ENCODE measurements around the gene DYSF. TPM values are rescaled to one million over a fixed set of nuclear protein-coding genes. Genes with fewer than 3 reads are reported as not detected.

DYSF gene
- total RNA-seq, 4 donors from 2014 or later: 4.2 to 12.0 (median 5.9) TPM

GRCh38 chr2:71460056-71460455 is 6.7 kb downstream of the DYSF start:
- TF ChIP-seq CTCF (IDR thresholded peaks at IDR 0.05): no peak
- TF ChIP-seq POLR2A (IDR thresholded peaks at IDR 0.05): no peak
- Histone ChIP-seq H3K4me3 (no peak overlapping the region), H3K36me3 (no peaks in the 10 kb centered on the region), H3K4me1 (peaks cover 0 to 16% (median 2%) of the 10 kb centered on the region in 4 donors), H3K9me3 (peaks cover 0 to 13% (median 0%) of the 10 kb centered on the region in 4 donors), H3K27ac (no peak overlapping the region), H3K27me3 (peaks cover 0 to 22% of the 10 kb centered on the region in 2 donors)
- WGBS, 2 donors: 84 to 93% methylated on average over 6 of the region's 6 CpGs
- no peak for DNase-seq (ENCODE audit: low spot score in 2 of 2)

GRCh38 chr2:71460595-71461303 is 7.4 kb downstream of the DYSF start:
- no peak for TF ChIP-seq EP300 (IDR thresholded peaks at IDR 0.05)
- TF ChIP-seq POLR2A (IDR thresholded peaks at IDR 0.05): no peak
- TF ChIP-seq CTCF (IDR thresholded peaks at IDR 0.05): peak in 4 of 5 experiments; percentile 7 to 45 (median 18)
- Histone ChIP-seq H3K9me3 (peaks cover 0 to 13% (median 0%) of the 10 kb centered on the region in 4 donors), H3K27me3 (peaks cover 0 to 23% of the 10 kb centered on the region in 2 donors), H3K36me3 (no peaks in the 10 kb centered on the region), H3K27ac (no peak overlapping the region), H3K4me1 (peaks cover 0 to 15% (median 2%) of the 10 kb centered on the region in 4 donors), H3K4me3 (no peak overlapping the region)
- 53 to 60% methylated on average over 9 of the region's 9 CpGs for WGBS, 2 donors
- no peak for DNase-seq (ENCODE audit: low spot score in 2 of 2)

GRCh38 chr2:71461304-71461671 is 7.9 kb downstream of the DYSF start:
- TF ChIP-seq POLR2A (IDR thresholded peaks at IDR 0.05) (no peak), EP300 (IDR thresholded peaks at IDR 0.05) (no peak), CTCF (IDR thresholded peaks at IDR 0.05) (no peak)
- peaks cover 0 to 25% of the 10 kb centered on the region in 2 donors for H3K27me3 ChIP-seq
- H3K27ac ChIP-seq: no peak overlapping the region
- peaks cover 0 to 13% (median 0%) of the 10 kb centered on the region in 4 donors for H3K9me3 ChIP-seq
- no peak overlapping the region for H3K4me3 ChIP-seq
- DNase-seq (ENCODE audit: low spot score in 2 of 2): no peak
- peaks cover 0 to 15% (median 3%) of the 10 kb centered on the region in 4 donors for H3K4me1 ChIP-seq
- no peaks in the 10 kb centered on the region for H3K36me3 ChIP-seq
- WGBS, 2 donors: 42 to 68% methylated on average over 5 of the region's 5 CpGs

GRCh38 chr2:71462056-71462605 is 8.8 kb downstream of the DYSF start:
- peaks cover 0 to 29% of the 10 kb centered on the region in 2 donors for H3K27me3 ChIP-seq
- H3K4me1 ChIP-seq: peaks cover 0 to 20% (median 6%) of the 10 kb centered on the region in 4 donors
- no peak overlapping the region for H3K4me3 ChIP-seq
- no peak for DNase-seq (ENCODE audit: low spot score in 2 of 2)
- H3K9me3 ChIP-seq: peaks cover 0 to 13% (median 0%) of the 10 kb centered on the region in 4 donors
- no peak overlapping the region for H3K27ac ChIP-seq
- no peak for TF ChIP-seq EP300 (IDR thresholded peaks at IDR 0.05)
- TF ChIP-seq CTCF (IDR thresholded peaks at IDR 0.05): no peak
- H3K36me3 ChIP-seq: no peaks in the 10 kb centered on the region
- 100% methylated on average over 1 to 7 of the region's 8 CpGs for WGBS, 2 donors

GRCh38 chr2:71462641-71463341 is 9.4 kb downstream of the DYSF start:
- Histone ChIP-seq H3K4me1 (peaks cover 0 to 26% (median 8%) of the 10 kb centered on the region in 4 donors), H3K27me3 (peaks cover 0 to 29% of the 10 kb centered on the region in 2 donors), H3K36me3 (no peaks in the 10 kb centered on the region), H3K9me3 (peaks cover 0 to 13% (median 0%) of the 10 kb centered on the region in 4 donors), H3K27ac (no peak overlapping the region), H3K4me3 (no peak overlapping the region)
- TF ChIP-seq EP300 (IDR thresholded peaks at IDR 0.05): no peak
- no peak for TF ChIP-seq POLR2A (IDR thresholded peaks at IDR 0.05)
- TF ChIP-seq CTCF (IDR thresholded peaks at IDR 0.05): no peak
- DNase-seq (ENCODE audit: low spot score in 2 of 2): no peak
- 90 to 91% methylated on average over 4 to 5 of the region's 5 CpGs for WGBS, 2 donors
